HG03442 (cell line): ENCODE results near the gene ITPKC.

Source experiments
- ATAC-seq: cut with Tn5 transposase; IDR thresholded peaks from one replicate; pipeline ENCODE4 v1.9.1; 2021; ENCODE audit warnings: mild to moderate bottlenecking, moderate library complexity; ENCODE audit not compliant: unreplicated experiment

Gene ITPKC

DNA sequence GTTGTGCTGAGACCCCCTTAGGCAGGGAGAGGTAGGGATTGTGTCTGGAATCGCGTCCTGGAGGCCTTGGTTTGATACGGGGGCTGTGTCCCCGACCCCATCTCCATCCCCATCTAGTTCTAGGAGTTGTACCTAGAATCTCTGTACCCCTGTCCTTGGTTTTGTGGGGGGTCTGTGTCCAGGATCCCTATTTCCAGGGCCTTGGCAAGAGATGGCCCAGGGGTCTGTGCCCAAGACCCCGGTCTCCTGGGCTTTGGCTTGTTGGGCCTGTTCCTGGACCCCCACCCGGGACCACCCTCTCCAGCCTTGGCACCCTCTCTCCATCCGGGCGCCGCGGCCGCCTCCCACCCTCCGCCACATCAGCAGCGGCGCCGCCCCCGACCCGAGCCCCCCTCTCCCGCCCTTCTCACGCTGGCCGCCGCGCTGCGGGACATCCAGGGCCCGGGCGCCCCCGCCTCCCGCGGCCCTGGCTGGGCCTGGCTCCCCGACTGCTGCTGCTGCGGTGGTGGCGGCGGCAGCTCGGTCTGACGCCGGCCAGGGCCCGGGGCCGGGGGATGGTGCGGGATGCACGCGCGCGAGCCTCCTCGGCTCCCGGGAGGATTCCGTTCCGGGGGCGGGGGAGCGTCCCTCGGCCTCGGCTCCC, 26.7 kb upstream of the ITPKC start, which contains the start of gene NUMBL:
Gene NUMBL, minus strand, starts transcription at position 602 of the 643 bp plus-strand sequence. Its CDS starts 168 bp downstream, at position 434.
- no peak for ATAC-seq

DNA sequence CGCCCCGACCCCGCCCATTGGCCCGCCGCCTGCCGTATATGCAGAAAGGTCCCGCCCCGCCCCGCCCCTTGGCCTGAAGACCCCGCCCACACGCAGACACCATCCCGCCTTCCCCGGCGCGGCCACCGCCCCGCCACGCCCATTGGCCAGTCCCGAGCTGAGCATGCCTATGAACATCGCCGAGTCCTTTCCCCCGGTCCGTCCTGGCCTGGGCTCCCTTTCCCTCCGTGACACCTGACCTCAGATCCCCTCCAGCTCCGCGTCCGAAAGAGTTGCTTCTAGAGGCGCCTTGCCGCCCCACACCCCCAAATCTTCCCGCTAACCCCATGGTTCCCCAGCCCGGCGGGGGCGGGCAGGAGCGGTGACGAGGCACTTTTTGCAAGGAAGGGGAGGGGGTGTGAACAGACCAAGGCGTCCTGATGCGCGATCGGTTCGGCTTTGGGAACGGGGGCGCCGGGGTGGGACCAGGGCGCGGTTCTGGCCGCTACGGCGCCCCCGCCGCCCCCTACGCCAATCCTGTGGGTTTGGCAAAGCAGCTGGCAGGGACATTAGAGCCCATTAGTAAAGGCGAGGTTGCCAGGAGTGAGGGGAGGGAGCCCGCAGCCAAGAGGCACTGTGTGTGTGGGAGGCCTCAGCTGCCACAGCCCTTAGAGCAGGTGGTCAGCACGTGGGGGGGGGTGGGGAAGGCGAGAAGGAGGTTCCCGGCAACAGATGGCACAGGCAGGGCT, 26.1 kb upstream of the ITPKC start:
- peak; percentile 61 for ATAC-seq

DNA sequence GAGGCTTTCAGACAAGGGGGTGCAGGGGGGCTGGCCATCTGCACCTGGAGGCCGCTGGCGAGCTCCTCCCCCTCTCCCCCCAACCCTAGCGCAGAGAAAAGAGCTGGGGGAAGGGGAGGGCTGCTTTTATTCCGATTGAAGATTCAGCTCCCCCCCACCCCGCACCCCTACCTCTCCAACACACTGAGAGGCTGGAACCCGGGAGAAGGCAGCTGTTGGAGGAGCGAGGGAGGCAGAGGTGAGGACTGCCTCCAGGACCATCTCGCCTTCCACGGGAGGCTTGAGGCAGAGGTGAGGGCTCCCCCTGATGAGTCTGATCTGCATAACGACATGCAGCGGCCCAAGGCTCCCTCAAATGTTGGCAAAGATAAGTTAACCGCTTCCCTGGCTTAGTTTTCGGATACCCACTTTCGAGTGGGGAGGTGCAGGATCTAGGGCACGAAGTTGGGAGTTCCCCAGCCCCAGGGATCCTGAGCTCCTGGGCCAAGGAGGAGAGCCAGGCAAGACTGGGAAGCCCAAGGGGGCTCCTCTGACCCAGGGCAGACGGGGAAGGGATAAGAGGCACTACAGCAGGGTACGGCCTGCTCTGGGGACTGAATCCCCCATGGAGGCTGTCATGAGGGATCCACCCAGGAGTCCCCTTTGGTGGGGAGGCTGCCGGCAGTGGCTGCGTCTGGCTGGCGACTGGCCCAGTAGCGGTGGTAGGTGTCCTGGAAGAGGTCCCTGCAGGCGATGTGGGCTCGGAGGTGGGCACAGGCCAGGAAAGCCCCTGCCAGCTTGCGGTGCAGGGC, 25.3 kb upstream of the ITPKC start:
- ATAC-seq, result no peak

DNA sequence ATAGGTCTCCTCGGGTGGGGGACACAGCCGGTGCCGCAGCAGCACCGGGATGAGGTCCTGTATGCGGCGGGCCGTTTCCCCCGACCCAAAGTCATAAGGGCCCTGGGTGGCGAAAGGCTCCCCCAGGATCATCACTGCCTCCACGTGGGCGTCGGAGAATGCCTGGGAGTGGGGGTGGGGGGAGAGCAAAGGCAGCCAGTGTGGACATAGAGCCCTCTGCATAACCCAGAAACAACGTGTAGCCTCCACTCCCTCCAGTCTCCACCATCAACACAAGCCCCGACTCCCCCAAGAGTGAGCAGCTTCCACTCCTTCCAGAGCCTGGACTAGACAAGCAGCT, 24.7 kb upstream of the ITPKC start:
- ATAC-seq, result no peak

DNA sequence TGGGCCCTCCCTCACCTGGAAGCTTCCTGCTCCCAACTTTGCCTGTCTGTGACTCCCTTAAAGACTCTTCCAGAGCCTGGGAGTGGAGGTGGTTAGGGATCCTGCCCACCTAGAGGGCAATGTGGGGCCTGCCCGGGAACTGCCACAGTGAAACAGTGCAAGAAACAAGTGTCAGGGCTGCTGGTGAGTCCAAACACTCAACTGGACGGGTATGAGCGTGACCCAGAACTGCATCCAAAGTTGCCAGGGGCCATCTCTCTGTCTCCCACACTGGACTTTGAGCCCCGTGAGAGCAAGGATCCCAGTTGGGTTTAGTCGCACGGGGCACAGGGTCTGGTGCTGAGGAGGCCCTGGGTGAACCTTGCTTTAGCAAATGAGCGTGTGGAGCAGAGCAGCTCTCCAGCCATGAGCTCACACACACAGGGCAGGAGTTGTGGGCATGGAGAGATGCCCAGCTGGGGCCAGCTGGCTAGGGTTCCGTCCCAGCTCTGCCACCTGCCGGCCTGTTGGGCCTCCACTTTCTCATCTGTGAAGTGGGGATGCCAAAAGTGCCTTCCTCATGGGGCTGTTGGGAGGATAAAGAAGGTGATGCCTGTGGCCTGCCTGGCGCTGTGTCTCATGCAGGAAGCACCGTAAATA, 23.6 kb upstream of the ITPKC start:
- no peak for ATAC-seq

DNA sequence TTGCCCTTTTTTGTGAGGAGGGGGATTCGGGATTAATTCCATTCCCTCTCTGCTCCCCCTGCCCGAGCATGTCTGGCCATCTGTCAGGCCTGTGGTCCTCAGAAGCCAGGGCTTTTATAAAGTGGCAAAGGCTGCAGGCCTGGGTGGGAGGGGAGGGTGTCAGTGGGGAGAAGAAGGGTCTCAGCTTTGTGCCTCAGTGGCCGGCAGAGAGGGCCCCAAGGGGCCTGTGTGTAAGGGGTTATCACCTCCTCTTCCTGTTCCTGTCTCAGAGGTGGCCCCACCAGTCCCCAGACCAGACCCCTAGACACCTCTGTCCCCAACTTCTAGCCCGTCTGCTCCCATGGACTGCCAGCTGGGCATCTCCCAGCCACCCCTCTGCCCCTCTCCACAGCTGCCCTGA, 23.0 kb upstream of the ITPKC start:
- ATAC-seq, result no peak

DNA sequence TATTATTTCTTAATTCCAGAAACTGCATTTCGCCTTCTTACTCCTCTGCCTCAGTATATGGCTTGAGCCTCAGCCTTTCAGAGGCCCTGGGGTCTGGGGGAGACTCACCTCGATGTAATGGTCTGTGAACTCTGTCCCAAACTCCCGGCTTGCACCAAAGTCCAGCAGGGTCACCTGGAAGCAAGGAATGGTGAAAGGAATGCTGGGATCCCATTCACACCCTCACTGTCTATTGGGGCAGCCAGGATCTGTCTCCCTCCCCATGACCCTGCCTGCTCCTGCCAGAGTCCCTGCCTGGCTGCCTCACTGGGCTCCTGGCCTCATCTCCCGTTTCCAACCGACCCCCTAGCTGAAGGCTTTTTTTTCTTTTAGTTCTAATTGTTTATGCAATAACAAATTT, 21.0 kb upstream of the ITPKC start:
- ATAC-seq, result no peak

DNA sequence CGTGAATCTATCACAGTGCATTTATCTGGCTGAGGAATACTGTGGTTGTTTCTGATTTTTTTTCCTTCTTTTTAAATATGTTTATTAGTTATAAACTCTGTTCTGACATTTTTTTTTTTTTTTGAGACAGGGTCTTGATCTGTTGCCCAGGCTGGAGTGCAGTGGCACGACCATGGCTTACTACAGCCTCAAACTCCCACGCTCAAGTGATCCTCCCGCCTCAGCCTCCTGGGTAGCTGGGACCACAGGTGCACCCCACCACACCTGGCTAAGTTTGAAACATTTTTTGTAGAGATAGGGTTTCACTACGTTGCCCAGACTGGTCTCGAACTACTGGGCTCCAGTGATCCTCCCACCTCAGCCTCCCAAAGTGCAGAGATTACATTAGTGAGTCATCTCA, 19.9 kb upstream of the ITPKC start:
- ATAC-seq, result no peak

DNA sequence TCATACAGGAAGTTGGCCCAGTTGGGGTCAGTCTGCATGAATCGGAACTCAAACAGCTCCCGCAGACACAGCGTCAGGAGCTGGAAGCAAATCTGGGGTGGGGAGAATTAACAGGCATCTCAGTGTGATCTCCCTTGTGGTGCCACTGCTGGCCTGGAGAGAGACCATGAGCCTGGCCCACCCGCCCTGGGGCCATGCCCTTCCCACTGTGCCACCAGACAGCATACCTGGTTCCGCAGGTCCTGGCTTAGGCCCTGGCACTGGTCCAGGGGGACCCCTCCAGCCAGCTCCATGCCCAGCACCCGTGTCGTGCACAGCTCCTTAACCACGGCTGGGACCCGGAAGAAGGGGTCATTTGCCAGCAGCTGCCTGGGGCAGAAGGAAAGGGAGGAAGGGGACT, 16.8 kb upstream of the ITPKC start:
- no peak for ATAC-seq

DNA sequence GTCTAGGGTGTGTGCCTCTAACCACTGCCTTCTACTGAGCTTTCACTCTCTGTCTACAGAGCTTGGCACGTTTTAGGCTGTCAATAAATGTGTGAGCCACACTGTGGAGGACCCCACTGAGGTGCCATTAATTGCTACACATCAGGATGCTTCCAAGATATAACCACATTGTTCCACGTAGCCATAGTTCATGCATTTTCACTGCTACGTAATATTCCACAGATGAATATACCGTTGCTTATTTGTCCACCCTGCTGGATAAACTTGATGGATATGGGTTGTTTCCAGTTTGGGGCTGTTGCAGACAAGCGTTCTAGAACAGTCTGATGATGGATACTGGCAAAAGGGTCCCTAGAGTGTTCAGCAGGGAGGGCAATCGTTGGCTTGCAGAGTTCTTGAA, 15.2 kb upstream of the ITPKC start:
- no peak for ATAC-seq

DNA sequence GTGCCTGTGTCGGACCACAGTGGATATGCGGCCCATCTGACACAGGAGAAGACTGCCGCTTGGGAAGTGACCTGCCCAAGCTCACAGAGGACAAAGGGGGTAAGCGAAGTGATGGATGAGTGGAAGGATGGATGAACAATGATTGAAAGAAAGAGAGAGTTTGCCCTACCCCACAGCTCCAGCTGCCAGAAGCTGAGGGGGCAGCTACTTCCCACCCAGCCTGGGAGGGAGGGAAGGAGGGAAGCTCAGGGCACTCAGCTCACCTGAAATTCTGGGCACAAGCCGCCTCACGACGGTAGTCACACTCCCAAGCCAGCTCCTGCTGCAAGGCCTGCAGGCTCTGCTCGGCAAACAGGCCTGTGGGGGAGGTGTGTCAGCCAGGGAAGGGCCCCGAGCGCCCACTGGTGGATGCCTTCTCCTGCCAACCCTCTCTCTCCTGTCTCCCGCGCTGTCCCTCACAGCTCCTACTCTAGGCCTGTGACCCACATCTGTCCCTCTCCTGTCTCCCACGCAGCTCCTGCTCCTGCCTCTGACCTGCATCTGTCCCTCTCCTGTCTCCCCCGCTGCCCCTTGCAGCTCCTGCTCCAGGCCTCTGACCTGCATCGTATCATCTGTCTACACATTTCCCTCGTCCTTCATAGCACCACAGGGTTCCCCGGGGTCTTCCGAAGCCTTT, 14.4 kb upstream of the ITPKC start:
- no peak for ATAC-seq

DNA sequence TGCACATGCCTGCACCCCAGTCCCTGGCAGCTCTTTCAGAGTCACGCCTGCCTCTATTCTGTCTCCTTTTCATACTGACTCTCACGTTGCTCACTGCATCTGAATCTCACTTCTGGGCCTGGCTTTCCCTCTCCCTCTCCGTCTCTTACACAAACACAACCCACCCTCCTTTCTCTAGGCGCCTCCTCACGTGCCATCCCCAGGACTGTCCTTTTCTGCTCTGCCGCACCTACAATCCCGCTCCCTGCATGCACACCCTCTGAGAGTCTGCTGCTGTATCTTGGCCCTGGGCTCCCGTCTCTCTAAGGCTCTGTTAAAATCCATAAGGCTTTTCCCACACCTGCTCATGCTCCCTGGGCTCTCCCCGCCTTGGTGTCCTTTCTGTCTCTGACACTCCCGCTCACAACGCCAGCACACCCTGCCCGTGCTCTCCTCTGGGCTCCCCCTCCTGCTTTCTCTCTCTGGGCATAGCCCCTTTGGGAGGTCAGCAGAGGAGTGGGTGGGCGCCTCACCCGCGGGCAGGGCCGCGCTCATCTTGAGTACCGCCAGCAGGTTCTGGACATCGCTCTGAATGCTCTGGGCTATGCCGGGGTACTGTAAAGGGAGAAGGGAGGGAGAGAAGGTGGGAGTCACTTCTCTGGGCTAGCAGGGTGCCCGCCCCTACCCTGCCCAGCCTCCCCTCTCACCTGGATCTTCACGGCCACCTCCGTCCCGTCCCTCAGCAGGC, 13.7 kb upstream of the ITPKC start:
- ATAC-seq, result no peak

DNA sequence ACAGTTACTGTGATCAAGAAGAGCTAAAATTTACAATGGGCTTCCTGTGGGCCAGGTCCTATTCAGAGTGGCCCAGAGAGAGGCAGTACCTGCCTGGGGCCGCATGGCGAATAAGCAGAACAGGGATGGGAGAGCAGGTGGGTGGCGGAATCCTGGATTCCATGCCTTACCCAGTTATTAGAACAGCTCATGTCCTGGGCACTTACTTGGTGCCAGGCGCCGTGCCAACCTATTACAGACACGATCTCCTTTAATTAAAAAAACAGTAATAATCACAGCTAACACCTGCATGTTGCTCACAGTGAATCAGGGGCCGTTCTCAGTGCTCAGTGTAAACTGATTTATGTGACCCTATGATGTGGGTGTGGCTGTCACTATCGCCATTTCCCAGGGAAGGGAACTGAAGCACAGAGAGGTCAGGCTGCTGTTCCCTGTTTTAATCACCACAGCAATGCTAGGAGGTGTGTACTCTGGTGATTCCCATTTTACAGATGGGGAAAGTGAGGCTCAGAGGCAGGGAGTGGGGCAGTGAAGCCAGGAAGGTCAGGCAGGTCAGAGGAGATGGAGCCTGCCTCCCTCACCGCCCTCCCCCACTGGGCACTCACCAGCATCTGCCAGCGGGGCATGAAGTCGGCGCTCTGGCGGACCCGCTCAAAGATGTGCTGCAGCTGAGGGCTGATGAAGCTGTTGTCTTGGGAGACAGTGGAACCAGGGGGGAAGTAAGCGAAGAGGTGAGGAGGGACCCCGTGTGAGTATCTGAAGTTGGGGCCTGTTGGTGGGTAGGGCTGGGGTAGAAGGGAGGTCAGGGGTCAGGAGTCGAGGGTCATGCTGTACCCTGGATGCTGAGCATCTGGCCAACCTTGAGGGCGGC, 12.2 kb upstream of the ITPKC start:
- no peak for ATAC-seq

DNA sequence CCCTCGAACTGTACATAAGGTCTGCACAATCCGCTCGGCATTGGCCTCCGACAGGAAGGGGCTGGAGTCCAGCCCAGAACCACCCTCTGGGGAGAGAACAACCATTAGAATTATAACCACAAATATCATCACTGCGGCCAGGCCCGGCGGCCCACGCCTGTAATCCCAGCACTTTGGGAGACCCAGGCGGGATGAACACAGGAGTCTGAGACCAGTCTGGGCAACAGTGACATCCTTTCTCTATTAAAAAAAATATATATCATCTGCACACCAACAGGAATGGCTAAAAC, 11.6 kb upstream of the ITPKC start:
- no peak for ATAC-seq

DNA sequence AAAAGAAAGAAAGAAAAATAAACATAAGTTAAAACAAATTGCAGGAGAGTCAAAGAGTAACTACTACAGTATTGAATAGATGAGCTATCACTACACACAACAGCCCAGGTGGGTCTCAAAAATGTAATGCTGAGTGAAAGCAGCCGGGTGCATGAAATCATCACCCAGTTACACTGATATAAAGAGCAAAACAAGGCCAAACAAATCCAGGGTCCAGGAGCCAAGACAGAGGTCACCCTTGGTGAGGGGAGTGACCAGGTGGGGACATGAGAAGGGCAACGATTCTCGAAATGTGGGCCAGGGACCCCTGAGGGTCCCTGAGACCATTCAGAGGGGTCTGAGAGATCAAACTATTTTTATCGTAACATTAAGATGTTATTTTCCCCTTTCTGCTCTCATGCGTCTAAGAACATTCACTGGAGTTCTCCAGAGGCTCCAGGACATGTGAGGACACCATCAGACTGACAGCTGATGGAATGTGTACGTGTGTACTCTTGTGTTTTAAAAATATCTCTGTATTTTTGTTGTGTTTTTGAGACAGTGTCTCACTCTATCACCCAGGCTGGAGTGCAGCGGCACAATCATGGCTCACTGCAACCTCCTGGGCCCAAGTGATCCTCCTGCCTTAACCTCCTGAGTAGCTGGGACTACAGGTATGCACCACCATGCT, 10.8 kb upstream of the ITPKC start:
- ATAC-seq, result no peak

DNA sequence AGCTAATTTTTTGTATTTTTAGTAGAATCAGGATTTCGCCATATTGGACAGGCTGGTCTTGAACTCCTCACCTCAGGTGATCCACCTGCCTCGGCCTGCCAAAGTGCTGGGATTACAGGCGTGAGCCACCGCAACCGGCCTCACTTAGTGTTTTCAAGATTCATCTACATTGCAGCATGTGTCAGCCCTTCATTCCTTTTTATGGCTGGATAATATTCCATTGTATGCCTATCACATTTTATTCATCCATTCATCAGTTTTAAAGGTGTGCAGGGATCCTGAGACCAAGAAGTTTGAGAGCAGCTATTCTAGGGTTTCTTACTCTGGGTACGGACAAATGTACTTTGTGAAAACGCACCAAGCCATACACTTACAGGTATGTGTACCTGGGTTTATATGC, 9.3 kb upstream of the ITPKC start:
- no peak for ATAC-seq

DNA sequence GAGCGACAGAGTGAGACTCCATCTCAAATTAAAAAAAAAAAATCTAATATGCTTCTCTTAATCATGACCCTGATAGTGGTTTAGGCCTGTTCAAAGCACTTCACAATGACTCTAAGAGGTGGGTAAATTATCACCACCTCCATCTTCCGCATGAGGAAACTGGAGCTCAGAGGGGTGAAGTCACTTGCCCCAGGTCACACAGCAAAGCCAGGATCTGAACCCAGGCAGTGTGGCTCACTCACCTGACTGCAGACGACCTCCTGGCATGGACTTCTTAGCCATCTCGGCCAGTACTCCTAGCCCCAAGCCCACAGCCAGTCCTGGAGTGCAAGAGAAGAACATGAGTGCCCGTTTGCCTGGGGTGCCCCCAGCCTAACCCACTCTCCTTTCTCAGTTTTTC, 7.1 kb upstream of the ITPKC start:
- no peak for ATAC-seq

DNA sequence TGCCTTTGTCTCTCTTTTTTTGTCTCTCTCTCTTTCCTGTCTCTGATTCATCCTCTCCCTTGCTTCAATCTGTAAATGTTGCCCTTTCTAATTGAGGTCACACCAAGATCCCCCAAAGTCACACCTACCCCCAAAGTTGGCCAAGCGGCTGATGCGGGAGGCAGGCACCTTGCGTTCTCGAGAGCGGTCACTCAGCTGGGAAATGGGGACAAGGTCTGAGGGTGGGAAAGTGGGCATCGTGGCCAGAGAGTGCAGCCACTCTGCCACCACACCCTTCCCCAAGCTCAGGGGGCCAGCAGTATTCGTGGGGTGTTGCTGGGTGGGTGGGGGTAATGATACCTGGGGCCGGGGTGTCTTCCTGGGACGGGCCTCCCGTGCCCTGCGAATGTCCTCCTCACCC, 3.0 kb upstream of the ITPKC start:
- ATAC-seq, result no peak
